Measurements from ENCODE around the gene GPR63. TPM values are rescaled to one million over a fixed set of nuclear protein-coding genes. Genes with fewer than 3 reads are reported as not detected.

GPR63 gene
- total and polyA plus RNA-seq, 4 experiments from 2014 or later, result 0.10 to 1.9 (median 1.0) TPM

DNA sequence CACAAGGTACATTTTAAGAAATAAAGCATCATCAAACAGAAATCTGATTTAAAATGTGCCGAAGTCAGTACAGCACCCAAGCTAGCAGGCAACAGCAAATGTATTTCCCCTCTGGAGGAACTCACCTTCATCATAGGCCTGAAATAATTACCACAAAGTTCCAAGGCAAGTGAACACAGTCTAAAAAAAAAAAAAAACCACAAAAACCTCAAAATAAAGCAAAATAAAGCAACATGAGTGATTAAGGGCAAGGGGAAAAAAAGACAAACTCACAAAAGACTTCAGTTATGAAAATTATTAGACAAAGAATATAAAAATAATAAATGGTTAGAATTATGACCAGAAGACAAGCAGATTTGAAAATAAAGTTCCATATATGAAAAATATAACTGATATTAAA is 10.4 kb downstream of the GPR63 start:
- intact Hi-C loops (cut with micrococcal nuclease), result no loop called here

DNA sequence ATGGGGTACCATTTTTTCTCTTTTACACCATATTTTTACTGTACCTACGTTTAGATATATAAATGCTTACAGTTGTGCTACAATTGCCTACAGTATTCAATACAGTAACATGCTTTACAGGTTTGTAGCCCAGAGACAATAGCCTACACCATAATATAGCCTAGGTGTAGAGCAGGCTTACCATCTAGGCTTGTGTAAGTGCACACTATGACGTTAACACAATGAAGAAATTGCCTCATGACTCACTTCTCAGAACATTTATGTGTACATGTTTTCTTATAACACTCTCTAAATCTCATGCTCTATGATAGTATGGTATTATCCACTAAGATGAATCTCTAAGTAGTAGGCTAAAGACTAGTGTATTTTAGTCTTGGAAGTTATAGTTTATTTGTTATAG is 13.5 kb downstream of the GPR63 start:
- H3K36me3 ChIP-seq (ENCODE audit: insufficient read depth, low read length), result no peaks in the 10 kb centered on the region
- no peaks in the 10 kb centered on the region for H3K9me3 ChIP-seq (ENCODE audit: control insufficient read depth in 1 of 2, low read length in 2 of 2)
- ChIA-PET POLR2A (ENCODE audit: partially characterized antibody) (no interaction called here), CTCF (ENCODE audit: partially characterized antibody) (no interaction called here)
- H3K27me3 Mint-ChIP-seq, result peaks cover 0 to 1% of the 10 kb centered on the region in 2 donors
- no peaks in the 10 kb centered on the region for H3K36me3 Mint-ChIP-seq
- H3K27me3 ChIP-seq (ENCODE audit: insufficient read depth, low read length), result no peaks in the 10 kb centered on the region
- no peak overlapping the region for H3K27ac Mint-ChIP-seq
- no peaks in the 10 kb centered on the region for H3K4me1 Mint-ChIP-seq
- no peak overlapping the region for H3K4me3 Mint-ChIP-seq
- no peaks in the 10 kb centered on the region for H3K4me1 ChIP-seq (ENCODE audit: insufficient read depth, low read length)
- no peak for DNase-seq
- H3K4me3 ChIP-seq (ENCODE audit: low read length in 2 of 2), result no peak overlapping the region
- H3K27ac ChIP-seq (ENCODE audit: low read depth, low read length), result no peak overlapping the region
- H3K9me3 Mint-ChIP-seq, result no peaks in the 10 kb centered on the region
- intact Hi-C loops (cut with micrococcal nuclease), result no loop called here

More for the DNA sequence above, 10.4 kb downstream of the GPR63 start:
- Mint-ChIP-seq H3K27ac (no peak overlapping the region), H3K27me3 (peaks cover 0 to 1% of the 10 kb centered on the region in 2 donors), H3K4me3 (no peak overlapping the region), H3K9me3 (no peaks in the 10 kb centered on the region), H3K4me1 (no peaks in the 10 kb centered on the region), H3K36me3 (no peaks in the 10 kb centered on the region)
- Histone ChIP-seq H3K9me3 (ENCODE audit: control insufficient read depth in 1 of 2, low read length in 2 of 2) (no peaks in the 10 kb centered on the region), H3K27me3 (ENCODE audit: insufficient read depth, low read length) (no peaks in the 10 kb centered on the region), H3K4me1 (ENCODE audit: insufficient read depth, low read length) (no peaks in the 10 kb centered on the region), H3K4me3 (ENCODE audit: low read length in 2 of 2) (no peak overlapping the region), H3K27ac (ENCODE audit: low read depth, low read length) (no peak overlapping the region), H3K36me3 (ENCODE audit: insufficient read depth, low read length) (no peaks in the 10 kb centered on the region)
- ChIA-PET POLR2A (ENCODE audit: partially characterized antibody) (no interaction called here), CTCF (ENCODE audit: partially characterized antibody) (no interaction called here)
- no peak for DNase-seq

DNA sequence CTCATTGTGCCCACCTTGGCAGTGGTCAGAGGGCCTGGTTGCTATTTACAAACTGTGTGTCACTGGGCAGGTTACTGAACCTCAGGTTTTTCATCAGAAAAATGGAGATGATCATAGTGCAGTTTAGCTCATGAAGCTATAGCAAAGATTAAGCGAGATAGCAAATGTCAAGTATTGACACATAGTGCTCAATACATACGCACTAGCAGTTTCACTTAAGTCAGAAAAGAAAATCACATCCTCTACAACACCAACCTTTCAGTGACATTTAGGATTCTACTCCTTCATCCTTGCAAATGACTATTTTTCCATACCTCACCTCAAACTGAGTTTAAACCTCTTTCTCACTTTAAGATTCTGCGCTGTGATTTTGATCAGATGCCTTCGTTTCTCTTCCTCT is 16.2 kb downstream of the GPR63 start:
- Histone ChIP-seq H3K9me3 (ENCODE audit: control insufficient read depth in 1 of 2, low read length in 2 of 2) (no peaks in the 10 kb centered on the region), H3K27me3 (ENCODE audit: insufficient read depth, low read length) (peaks cover 6% of the 10 kb centered on the region), H3K36me3 (ENCODE audit: insufficient read depth, low read length) (no peaks in the 10 kb centered on the region), H3K4me1 (ENCODE audit: insufficient read depth, low read length) (no peaks in the 10 kb centered on the region), H3K4me3 (ENCODE audit: low read length in 2 of 2) (no peak overlapping the region), H3K27ac (ENCODE audit: low read depth, low read length) (no peak overlapping the region)
- no peak overlapping the region for H3K4me3 Mint-ChIP-seq
- no peak overlapping the region for H3K27ac Mint-ChIP-seq
- H3K4me1 Mint-ChIP-seq, result no peaks in the 10 kb centered on the region
- peaks cover 0 to 1% of the 10 kb centered on the region in 2 donors for H3K27me3 Mint-ChIP-seq
- no peaks in the 10 kb centered on the region for H3K36me3 Mint-ChIP-seq
- no peaks in the 10 kb centered on the region for H3K9me3 Mint-ChIP-seq
- intact Hi-C loops (cut with micrococcal nuclease), result no loop called here
- POLR2A ChIA-PET (ENCODE audit: partially characterized antibody), result no interaction called here
- DNase-seq, result no peak
- CTCF ChIA-PET (ENCODE audit: partially characterized antibody), result interaction anchor here (0.6 kb wide), 1 partner anchor 50 kb away, joined by 3 read pairs; no protein-coding TSS in a partner anchor

DNA sequence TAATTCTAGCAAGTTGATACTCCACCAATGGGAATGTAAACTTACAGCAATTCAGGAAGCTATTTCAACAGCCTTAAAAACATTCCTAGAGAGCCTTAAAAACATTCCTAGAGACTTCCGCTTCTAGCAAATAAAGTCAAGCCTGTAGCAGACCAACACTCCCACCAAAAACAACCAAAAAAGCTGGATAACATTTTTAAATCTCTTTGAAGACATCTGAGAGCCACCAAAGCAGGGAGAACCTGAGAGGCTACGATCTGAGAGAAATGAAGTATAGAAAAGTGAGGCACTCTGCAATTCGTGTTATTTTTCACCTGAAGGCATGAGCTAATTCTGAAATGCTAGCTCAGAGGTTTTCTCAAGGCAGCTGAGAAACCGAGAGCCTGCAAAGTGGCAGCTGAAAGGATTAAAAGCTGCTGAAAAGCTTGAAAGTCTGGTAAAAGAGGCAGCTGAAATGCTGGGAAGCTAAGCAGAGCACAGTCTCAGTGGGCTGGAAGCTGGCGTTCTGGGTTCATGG is 20.9 kb downstream of the GPR63 start:
- no peaks in the 10 kb centered on the region for H3K27me3 Mint-ChIP-seq
- H3K36me3 ChIP-seq (ENCODE audit: insufficient read depth, low read length), result no peaks in the 10 kb centered on the region
- H3K9me3 Mint-ChIP-seq, result peaks cover 0 to 2% (median 0%) of the 10 kb centered on the region in 8 donors
- H3K27ac ChIP-seq (ENCODE audit: low read depth, low read length), result no peak overlapping the region
- H3K27ac Mint-ChIP-seq, result no peak overlapping the region
- ChIA-PET POLR2A (ENCODE audit: partially characterized antibody) (no interaction called here), CTCF (ENCODE audit: partially characterized antibody) (no interaction called here)
- intact Hi-C loops (cut with micrococcal nuclease), result no loop called here
- peaks cover 6% of the 10 kb centered on the region for H3K27me3 ChIP-seq (ENCODE audit: insufficient read depth, low read length)
- H3K4me3 ChIP-seq (ENCODE audit: low read length in 2 of 2), result no peak overlapping the region
- H3K36me3 Mint-ChIP-seq, result no peaks in the 10 kb centered on the region
- H3K4me1 Mint-ChIP-seq, result peaks cover 0 to 2% (median under 1%) of the 10 kb centered on the region in 4 donors
- no peaks in the 10 kb centered on the region for H3K9me3 ChIP-seq (ENCODE audit: control insufficient read depth in 1 of 2, low read length in 2 of 2)
- DNase-seq, result no peak
- no peaks in the 10 kb centered on the region for H3K4me1 ChIP-seq (ENCODE audit: insufficient read depth, low read length)
- H3K4me3 Mint-ChIP-seq, result no peak overlapping the region

DNA sequence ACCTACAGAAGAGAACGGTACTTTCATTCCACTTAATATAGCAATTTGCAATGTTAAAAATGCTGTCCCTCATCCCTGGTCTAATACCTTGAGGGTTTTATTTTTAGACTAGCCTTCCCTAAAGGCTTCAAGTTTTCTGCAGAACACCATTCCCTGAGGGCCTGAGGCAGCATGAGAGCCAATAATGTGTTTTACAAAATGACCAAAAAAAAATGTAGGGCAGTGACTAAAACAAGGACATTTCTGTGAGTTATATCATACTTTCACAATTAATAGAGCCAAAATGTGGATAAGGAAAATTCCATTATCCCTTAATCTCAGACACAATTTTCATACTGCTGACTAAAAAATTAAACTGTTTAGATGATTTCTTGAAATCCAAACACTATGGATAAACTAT is 22.7 kb downstream of the GPR63 start:
- Mint-ChIP-seq H3K4me3 (no peak overlapping the region), H3K27ac (no peak overlapping the region), H3K36me3 (no peaks in the 10 kb centered on the region), H3K4me1 (peaks cover 0 to 2% (median under 1%) of the 10 kb centered on the region in 4 donors), H3K27me3 (no peaks in the 10 kb centered on the region), H3K9me3 (peaks cover 0 to 2% (median 0%) of the 10 kb centered on the region in 8 donors)
- ChIA-PET POLR2A (ENCODE audit: partially characterized antibody) (no interaction called here), CTCF (ENCODE audit: partially characterized antibody) (no interaction called here)
- intact Hi-C loops (cut with micrococcal nuclease), result no loop called here
- peaks cover 6% of the 10 kb centered on the region for H3K27me3 ChIP-seq (ENCODE audit: insufficient read depth, low read length)
- no peaks in the 10 kb centered on the region for H3K4me1 ChIP-seq (ENCODE audit: insufficient read depth, low read length)
- H3K4me3 ChIP-seq (ENCODE audit: low read length in 2 of 2), result no peak overlapping the region
- H3K9me3 ChIP-seq (ENCODE audit: control insufficient read depth in 1 of 2, low read length in 2 of 2), result no peaks in the 10 kb centered on the region
- H3K36me3 ChIP-seq (ENCODE audit: insufficient read depth, low read length), result no peaks in the 10 kb centered on the region
- H3K27ac ChIP-seq (ENCODE audit: low read depth, low read length), result no peak overlapping the region
- DNase-seq, result no peak

DNA sequence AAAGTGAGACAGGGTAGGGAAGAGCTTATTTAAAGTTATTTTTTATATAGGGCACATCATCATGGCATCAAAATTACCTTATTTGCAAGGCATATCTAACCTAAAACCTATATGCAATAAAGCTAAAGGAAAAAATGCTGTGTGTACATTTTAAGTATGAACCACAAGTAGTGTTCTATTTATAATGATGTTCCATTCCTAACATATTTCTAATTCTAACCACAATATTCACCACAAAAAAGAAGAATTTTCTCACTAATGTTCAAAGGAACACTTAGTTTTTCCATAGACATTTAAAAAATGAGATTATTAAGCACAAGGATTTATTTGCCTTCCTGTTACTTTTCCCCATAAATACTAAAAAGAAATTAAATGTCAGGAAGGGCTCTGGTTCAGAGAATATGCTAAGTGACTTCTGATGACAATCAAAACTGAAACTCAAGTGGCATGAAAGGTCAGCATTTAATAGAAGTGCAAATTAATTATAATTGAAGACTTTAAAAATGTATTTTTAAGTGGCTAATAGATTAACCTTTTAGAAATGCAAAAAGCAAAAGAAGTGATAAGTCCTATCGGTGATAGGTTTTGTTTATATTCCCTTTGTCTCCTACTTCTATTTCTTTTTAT is 25.1 kb downstream of the GPR63 start:
- no peaks in the 10 kb centered on the region for H3K4me1 ChIP-seq (ENCODE audit: insufficient read depth, low read length)
- peaks cover 0 to 2% (median 0%) of the 10 kb centered on the region in 8 donors for H3K9me3 Mint-ChIP-seq
- peaks cover 0 to 7% (median 6%) of the 10 kb centered on the region in 4 donors for H3K4me1 Mint-ChIP-seq
- CTCF ChIA-PET (ENCODE audit: partially characterized antibody), result no interaction called here
- POLR2A ChIA-PET (ENCODE audit: partially characterized antibody), result no interaction called here
- no peak overlapping the region for H3K27ac ChIP-seq (ENCODE audit: low read depth, low read length)
- H3K9me3 ChIP-seq (ENCODE audit: control insufficient read depth in 1 of 2, low read length in 2 of 2), result no peaks in the 10 kb centered on the region
- intact Hi-C loops (cut with micrococcal nuclease), result no loop called here
- H3K4me3 ChIP-seq (ENCODE audit: low read length in 2 of 2), result no peak overlapping the region
- no peak overlapping the region for H3K27ac Mint-ChIP-seq
- no peaks in the 10 kb centered on the region for H3K36me3 Mint-ChIP-seq
- H3K27me3 ChIP-seq (ENCODE audit: insufficient read depth, low read length), result peaks cover 6% of the 10 kb centered on the region
- no peaks in the 10 kb centered on the region for H3K27me3 Mint-ChIP-seq
- DNase-seq, result no peak
- H3K36me3 ChIP-seq (ENCODE audit: insufficient read depth, low read length), result no peaks in the 10 kb centered on the region
- H3K4me3 Mint-ChIP-seq, result no peak overlapping the region

DNA sequence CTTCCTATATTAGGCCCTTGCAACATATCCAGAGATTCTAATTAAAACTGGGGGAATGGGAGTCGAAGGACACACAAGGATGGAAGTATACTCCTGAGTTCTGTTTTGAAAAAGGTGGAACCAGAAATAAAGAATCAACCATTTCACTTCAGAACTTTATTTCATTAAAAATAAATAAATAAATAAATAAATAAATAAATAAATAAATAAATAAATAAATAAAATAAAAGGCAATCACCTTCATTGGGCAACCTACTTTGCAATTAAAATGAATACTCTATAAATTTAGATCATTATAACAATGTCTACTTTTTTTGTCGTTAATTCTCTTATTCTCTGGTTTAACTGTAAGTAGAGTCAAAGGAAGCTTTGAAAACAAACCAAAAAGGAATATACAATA is 25.6 kb downstream of the GPR63 start:
- no peaks in the 10 kb centered on the region for H3K27me3 Mint-ChIP-seq
- no peak overlapping the region for H3K27ac Mint-ChIP-seq
- ChIA-PET POLR2A (ENCODE audit: partially characterized antibody) (no interaction called here), CTCF (ENCODE audit: partially characterized antibody) (no interaction called here)
- H3K9me3 Mint-ChIP-seq, result peaks cover 0 to 2% (median 0%) of the 10 kb centered on the region in 8 donors
- H3K4me3 ChIP-seq (ENCODE audit: low read length in 2 of 2), result no peak overlapping the region
- no peaks in the 10 kb centered on the region for H3K4me1 ChIP-seq (ENCODE audit: insufficient read depth, low read length)
- peaks cover 5% of the 10 kb centered on the region for H3K27me3 ChIP-seq (ENCODE audit: insufficient read depth, low read length)
- H3K36me3 ChIP-seq (ENCODE audit: insufficient read depth, low read length), result no peaks in the 10 kb centered on the region
- H3K36me3 Mint-ChIP-seq, result no peaks in the 10 kb centered on the region
- intact Hi-C loops (cut with micrococcal nuclease), result no loop called here
- H3K4me3 Mint-ChIP-seq, result no peak overlapping the region
- H3K27ac ChIP-seq (ENCODE audit: low read depth, low read length), result no peak overlapping the region
- H3K9me3 ChIP-seq (ENCODE audit: control insufficient read depth in 1 of 2, low read length in 2 of 2), result no peaks in the 10 kb centered on the region
- H3K4me1 Mint-ChIP-seq, result peaks cover 0 to 7% (median 6%) of the 10 kb centered on the region in 4 donors
- DNase-seq, result no peak

Data from CD4-positive, alpha-beta memory T cell (primary cell).